ENCODE measurements around the gene SLC12A9. TPM values are rescaled to one million over a fixed set of nuclear protein-coding genes. Genes with fewer than 3 reads are reported as not detected.
"Not testable (repeated sequence)": the region's sequence is repeated elsewhere in the genome, so short reads cannot be mapped to it uniquely, and the experiment has no call there.

Gene SLC12A9
- total and polyA plus RNA-seq, 2 experiments from 2014 or later: 17.1 to 21.3 TPM

DNA sequence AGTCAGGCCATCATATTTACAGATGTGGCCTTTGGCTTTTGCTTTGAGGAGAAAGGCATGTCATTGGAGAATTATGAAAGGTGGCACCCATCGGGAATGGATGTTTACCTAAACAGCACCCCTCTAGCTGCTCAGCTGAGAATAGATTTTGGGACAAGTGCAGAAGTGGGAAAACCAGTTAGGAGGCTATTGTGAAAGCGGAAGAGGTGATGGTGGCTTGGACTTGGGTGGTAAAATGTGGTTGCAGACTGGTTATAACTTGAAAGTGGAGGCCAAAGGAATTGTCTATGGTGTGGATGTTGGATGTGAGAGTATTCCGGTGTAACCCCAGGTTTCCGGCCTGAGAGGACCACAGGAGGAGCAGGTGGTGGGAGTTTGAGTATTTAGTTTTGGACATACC is 5.2 kb upstream of the SLC12A9 start:
- TF ChIP-seq, protein P1, sequence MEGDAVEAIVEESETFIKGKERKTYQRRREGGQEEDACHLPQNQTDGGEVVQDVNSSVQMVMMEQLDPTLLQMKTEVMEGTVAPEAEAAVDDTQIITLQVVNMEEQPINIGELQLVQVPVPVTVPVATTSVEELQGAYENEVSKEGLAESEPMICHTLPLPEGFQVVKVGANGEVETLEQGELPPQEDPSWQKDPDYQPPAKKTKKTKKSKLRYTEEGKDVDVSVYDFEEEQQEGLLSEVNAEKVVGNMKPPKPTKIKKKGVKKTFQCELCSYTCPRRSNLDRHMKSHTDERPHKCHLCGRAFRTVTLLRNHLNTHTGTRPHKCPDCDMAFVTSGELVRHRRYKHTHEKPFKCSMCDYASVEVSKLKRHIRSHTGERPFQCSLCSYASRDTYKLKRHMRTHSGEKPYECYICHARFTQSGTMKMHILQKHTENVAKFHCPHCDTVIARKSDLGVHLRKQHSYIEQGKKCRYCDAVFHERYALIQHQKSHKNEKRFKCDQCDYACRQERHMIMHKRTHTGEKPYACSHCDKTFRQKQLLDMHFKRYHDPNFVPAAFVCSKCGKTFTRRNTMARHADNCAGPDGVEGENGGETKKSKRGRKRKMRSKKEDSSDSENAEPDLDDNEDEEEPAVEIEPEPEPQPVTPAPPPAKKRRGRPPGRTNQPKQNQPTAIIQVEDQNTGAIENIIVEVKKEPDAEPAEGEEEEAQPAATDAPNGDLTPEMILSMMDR (IDR thresholded peaks at IDR 0.05; ENCODE audit: poor library complexity): no peak
- TF ChIP-seq EZH2phosphoT487 (IDR thresholded peaks at IDR 0.05; ENCODE audit: low read depth, severe bottlenecking, unreplicated experiment) (no peak), EZH2 (IDR thresholded peaks at IDR 0.05; ENCODE audit: borderline replicate concordance) (no peak)
- no peaks in the 10 kb centered on the region for H3K79me2 ChIP-seq
- no peak overlapping the region for H3K27ac ChIP-seq
- H3K36me3 ChIP-seq (replicated peaks; ENCODE audit: insufficient read depth, low read depth): no peaks in the 10 kb centered on the region
- no peaks in the 10 kb centered on the region for H3K4me1 ChIP-seq (ENCODE audit: insufficient read depth)
- no peak overlapping the region for H3K4me2 ChIP-seq
- no peaks in the 10 kb centered on the region for H3K9me3 ChIP-seq (ENCODE audit: low read depth)
- H3K4me3 ChIP-seq: no peak overlapping the region
- H4K20me1 ChIP-seq (ENCODE audit: insufficient read depth, poor library complexity, severe bottlenecking): no peaks in the 10 kb centered on the region
- no peak overlapping the region for H2AFZ ChIP-seq
- no peak for DNase-seq (ENCODE audit: low spot score)
- no peaks in the 10 kb centered on the region for H3K9me2 ChIP-seq (replicated peaks; ENCODE audit: insufficient read depth)
- WGBS (ENCODE audit: low lambda C conversion rate, missing lambda C conversion rate): 99% methylated on average over 4 of the region's 4 CpGs
- H3K27me3 ChIP-seq: no peaks in the 10 kb centered on the region

DNA sequence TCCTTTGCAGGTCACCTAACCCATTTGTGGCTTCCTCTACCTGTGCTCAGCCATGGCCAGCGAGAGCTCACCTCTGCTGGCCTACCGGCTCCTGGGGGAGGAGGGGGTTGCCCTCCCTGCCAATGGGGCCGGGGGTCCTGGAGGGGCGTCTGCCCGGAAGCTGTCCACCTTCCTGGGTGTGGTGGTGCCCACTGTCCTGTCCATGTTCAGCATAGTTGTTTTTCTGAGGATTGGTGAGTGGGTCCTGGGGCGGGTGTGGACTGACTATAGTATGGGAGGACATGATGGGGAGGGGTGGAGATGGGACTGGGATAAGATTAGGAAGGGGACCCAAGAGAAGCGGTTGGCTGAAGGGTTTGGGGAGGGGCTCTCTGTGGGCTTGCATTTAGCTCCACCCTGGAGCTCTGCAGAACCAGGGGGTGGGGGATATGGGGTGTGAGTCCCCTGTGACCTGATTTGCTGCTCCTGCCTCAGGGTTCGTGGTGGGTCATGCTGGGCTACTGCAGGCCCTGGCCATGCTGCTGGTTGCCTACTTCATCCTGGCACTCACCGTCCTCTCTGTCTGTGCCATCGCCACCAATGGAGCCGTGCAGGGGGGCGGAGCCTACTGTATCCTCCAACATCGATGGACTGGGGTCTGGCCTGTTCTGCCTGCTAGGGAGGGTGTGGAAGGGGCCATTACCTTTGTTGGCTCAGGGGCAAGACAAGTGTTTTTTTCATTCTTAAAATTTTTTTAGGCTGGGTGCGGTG is 1.8 kb downstream of the SLC12A9 start:
- TF ChIP-seq, protein P1 (IDR thresholded peaks at IDR 0.05; ENCODE audit: poor library complexity): no peak
- TF ChIP-seq EZH2 (IDR thresholded peaks at IDR 0.05; ENCODE audit: borderline replicate concordance): no peak
- no peak for TF ChIP-seq EZH2phosphoT487 (IDR thresholded peaks at IDR 0.05; ENCODE audit: low read depth, severe bottlenecking, unreplicated experiment)
- Histone ChIP-seq H2AFZ (no peak overlapping the region), H3K9me2 (replicated peaks; ENCODE audit: insufficient read depth) (no peaks in the 10 kb centered on the region), H3K4me3 (no peak overlapping the region), H3K9me3 (ENCODE audit: low read depth) (no peaks in the 10 kb centered on the region), H3K27me3 (no peaks in the 10 kb centered on the region), H3K27ac (no peak overlapping the region), H3K4me2 (no peak overlapping the region), H3K79me2 (peaks cover 18% of the 10 kb centered on the region), H3K4me1 (ENCODE audit: insufficient read depth) (no peaks in the 10 kb centered on the region), H4K20me1 (ENCODE audit: insufficient read depth, poor library complexity, severe bottlenecking) (no peaks in the 10 kb centered on the region), H3K36me3 (replicated peaks; ENCODE audit: insufficient read depth, low read depth) (no peaks in the 10 kb centered on the region)
- WGBS (ENCODE audit: low lambda C conversion rate, missing lambda C conversion rate): 94% methylated on average over 14 of the region's 14 CpGs
- DNase-seq (ENCODE audit: low spot score): no peak

DNA sequence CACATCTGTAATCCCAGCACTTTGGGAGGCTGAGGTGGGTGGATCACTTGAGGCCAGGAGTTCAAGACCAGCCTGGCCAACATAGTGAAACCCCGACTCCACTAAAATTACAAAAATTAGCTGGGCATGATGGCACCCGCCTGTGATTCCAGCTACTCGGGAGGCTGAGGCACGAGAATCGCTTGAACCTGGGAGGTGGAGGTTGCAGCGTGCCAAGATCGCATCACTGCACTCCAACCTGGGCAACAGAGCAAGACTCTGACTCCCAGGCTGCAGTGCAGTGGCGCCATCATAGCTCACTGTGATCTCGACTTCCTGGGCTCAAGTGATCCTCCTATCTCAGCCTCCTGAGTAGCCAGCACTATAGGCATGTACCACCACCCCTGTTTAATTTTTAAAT is 2.4 kb downstream of the SLC12A9 start:
- H3K4me2 ChIP-seq; H3K9me2 ChIP-seq (replicated peaks; ENCODE audit: insufficient read depth); H3K4me1 ChIP-seq (ENCODE audit: insufficient read depth); H3K36me3 ChIP-seq (replicated peaks; ENCODE audit: insufficient read depth, low read depth); H3K4me3 ChIP-seq; H4K20me1 ChIP-seq (ENCODE audit: insufficient read depth, poor library complexity, severe bottlenecking); H3K9me3 ChIP-seq (ENCODE audit: low read depth); H3K27me3 ChIP-seq; H3K27ac ChIP-seq; H2AFZ ChIP-seq; DNase-seq (ENCODE audit: low spot score): not testable (repeated sequence)
- H3K79me2 ChIP-seq: peaks cover 18% of the 10 kb centered on the region
- WGBS (ENCODE audit: low lambda C conversion rate, missing lambda C conversion rate): 98% methylated on average over 9 of the region's 9 CpGs

DNA sequence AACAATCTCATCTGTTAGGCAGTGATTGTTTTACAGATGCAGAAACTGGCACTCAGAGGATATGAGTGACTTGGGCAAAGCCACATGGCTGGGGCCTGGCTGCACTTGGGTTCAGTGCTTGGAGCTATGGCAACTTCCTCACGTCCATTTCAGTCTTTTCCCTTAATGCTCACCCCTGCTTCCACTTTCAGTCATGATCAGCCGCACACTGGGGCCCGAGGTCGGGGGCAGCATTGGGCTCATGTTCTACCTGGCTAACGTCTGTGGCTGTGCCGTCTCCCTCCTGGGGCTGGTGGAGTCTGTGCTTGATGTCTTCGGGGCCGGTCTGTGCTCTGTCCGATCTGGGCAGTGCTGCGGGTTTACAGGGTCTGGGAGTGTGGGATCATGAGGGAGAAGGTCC is 3.0 kb downstream of the SLC12A9 start:
- 94% methylated on average over 10 of the region's 10 CpGs for WGBS (ENCODE audit: low lambda C conversion rate, missing lambda C conversion rate)
- no peaks in the 10 kb centered on the region for H3K36me3 ChIP-seq (replicated peaks; ENCODE audit: insufficient read depth, low read depth)

More for the DNA sequence above, 3.0 kb downstream of the SLC12A9 start:
- Histone ChIP-seq H3K27ac (no peak overlapping the region), H3K4me3 (no peak overlapping the region), H4K20me1 (ENCODE audit: insufficient read depth, poor library complexity, severe bottlenecking) (no peaks in the 10 kb centered on the region), H3K27me3 (no peaks in the 10 kb centered on the region), H3K4me1 (ENCODE audit: insufficient read depth) (no peaks in the 10 kb centered on the region), H3K4me2 (no peak overlapping the region), H3K9me3 (ENCODE audit: low read depth) (no peaks in the 10 kb centered on the region), H3K9me2 (replicated peaks; ENCODE audit: insufficient read depth) (no peaks in the 10 kb centered on the region), H3K79me2 (peaks cover 18% of the 10 kb centered on the region), H2AFZ (no peak overlapping the region)
- TF ChIP-seq, protein P1 (IDR thresholded peaks at IDR 0.05; ENCODE audit: poor library complexity): no peak
- TF ChIP-seq EZH2 (IDR thresholded peaks at IDR 0.05; ENCODE audit: borderline replicate concordance) (no peak), EZH2phosphoT487 (IDR thresholded peaks at IDR 0.05; ENCODE audit: low read depth, severe bottlenecking, unreplicated experiment) (no peak)
- DNase-seq (ENCODE audit: low spot score): no peak
